DND-41 (cell line): ENCODE results near the gene KCNK3.

Experiments
- ATAC-seq: fragments of 200-7000 bp; cut with Tn5 transposase; 3 replicates; pipeline ENCODE4 v1.9.1; 2021; ENCODE audit warnings: low read depth; ENCODE audit not compliant: insufficient read depth
- DNase-seq: peaks from one replicate; pipeline ENCODE4 v3.0.0-alpha.2; 2020
- H2AFZ ChIP-seq: 2 replicates; pipeline ENCODE4 v1.6.0; 2012; ENCODE audit warnings: low read depth, low read length
- H3K27ac ChIP-seq: 2 replicates; pipeline ENCODE4 v1.5.1; 2012; ENCODE audit warnings: low read length, inconsistent platforms
- H3K27me3 ChIP-seq: fragments of 200-600 bp; sonication (generic); 2 replicates; pipeline ENCODE4 v1.6.0; 2012; ENCODE audit warnings: low read length, mild to moderate bottlenecking, inconsistent platforms; ENCODE audit not compliant: insufficient read depth, poor library complexity
- H3K36me3 ChIP-seq: 2 replicates; pipeline ENCODE4 v1.5.1; 2012; ENCODE audit warnings: low read length, inconsistent platforms; ENCODE audit not compliant: insufficient read depth
- H3K4me1 ChIP-seq: 2 replicates; pipeline ENCODE4 v1.5.1; 2012; ENCODE audit warnings: mild to moderate bottlenecking, low read length; ENCODE audit not compliant: insufficient read depth
- H3K4me2 ChIP-seq: 2 replicates; pipeline ENCODE4 v1.6.0; 2012; ENCODE audit warnings: mild to moderate bottlenecking, moderate library complexity, low read length, inconsistent platforms; ENCODE audit not compliant: insufficient read depth
- H3K4me3 ChIP-seq, 2 experiments: fragments of 200-600 bp in 1 of 2; shearing (Covaris generic) in 1 of 2; 2 replicates each; pipeline ENCODE4 v1.5.1; 2012 to 2016; ENCODE audit warnings: inconsistent platforms in 2 of 2, low read length in 2 of 2, mild to moderate bottlenecking in 2 of 2, low read depth in 1 of 2, moderate library complexity in 1 of 2
- H3K79me2 ChIP-seq: 2 replicates; pipeline ENCODE4 v1.6.0; 2012; ENCODE audit warnings: low read length, inconsistent platforms; ENCODE audit not compliant: insufficient read depth
- H3K9ac ChIP-seq: 2 replicates; pipeline ENCODE4 v1.6.0; 2012; ENCODE audit warnings: low read depth, mild to moderate bottlenecking, inconsistent platforms, low read length, moderate library complexity
- H3K9me3 ChIP-seq: 2 replicates; pipeline ENCODE4 v1.5.1; 2012; ENCODE audit warnings: low read length, moderate library complexity, mild to moderate bottlenecking, inconsistent platforms; ENCODE audit not compliant: insufficient read depth, severe bottlenecking
- H4K20me1 ChIP-seq: 2 replicates; pipeline ENCODE4 v1.6.0; 2012; ENCODE audit warnings: low read length; ENCODE audit not compliant: insufficient read depth
- EZH2 ChIP-seq: IDR thresholded peaks from 3 replicates; pipeline ENCODE4 v1.6.1; 2012; ENCODE audit warnings: borderline replicate concordance, low read depth, mild to moderate bottlenecking, moderate library complexity, low read length, inconsistent platforms; ENCODE audit not compliant: severe bottlenecking
- TF ChIP-seq, protein P1 (sequence below): IDR thresholded peaks from 2 replicates; pipeline ENCODE4 v1.5.1; 2012; ENCODE audit warnings: borderline replicate concordance, low read length, moderate library complexity, mild to moderate bottlenecking; ENCODE audit not compliant: poor library complexity, severe bottlenecking; ENCODE audit errors: extremely low read depth

The KCNK3 gene

DNA sequence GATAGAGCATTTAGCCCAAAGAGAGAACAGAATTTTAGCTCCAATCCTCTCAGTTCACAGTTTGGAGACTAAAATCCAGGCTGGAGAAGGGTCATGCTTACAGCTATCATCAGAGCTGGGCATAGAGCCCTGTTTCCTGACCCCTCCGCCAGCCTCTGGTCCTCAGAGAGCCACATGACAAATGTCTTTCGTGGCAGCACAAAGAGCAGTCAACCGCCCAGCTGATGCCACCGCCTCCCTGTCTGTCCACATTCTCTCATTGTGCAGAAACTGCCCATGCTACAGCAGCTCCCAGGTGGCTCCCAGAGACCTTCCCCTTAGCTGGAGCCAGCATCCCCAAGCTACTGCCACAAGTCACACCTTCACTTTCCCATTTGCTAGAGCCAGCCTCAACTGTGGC is 7.6 kb downstream of the KCNK3 start:
- Histone ChIP-seq H3K4me1 (no peaks in the 10 kb centered on the region), H3K27ac (no peak overlapping the region), H3K27me3 (peaks cover 17% of the 10 kb centered on the region), H3K36me3 (no peaks in the 10 kb centered on the region), H3K9ac (no peak overlapping the region), H3K79me2 (no peaks in the 10 kb centered on the region), H2AFZ (no peak overlapping the region), H3K9me3 (no peaks in the 10 kb centered on the region), H4K20me1 (no peaks in the 10 kb centered on the region), H3K4me3 (no peak overlapping the region), H3K4me2 (no peak overlapping the region)
- TF ChIP-seq, protein P1, sequence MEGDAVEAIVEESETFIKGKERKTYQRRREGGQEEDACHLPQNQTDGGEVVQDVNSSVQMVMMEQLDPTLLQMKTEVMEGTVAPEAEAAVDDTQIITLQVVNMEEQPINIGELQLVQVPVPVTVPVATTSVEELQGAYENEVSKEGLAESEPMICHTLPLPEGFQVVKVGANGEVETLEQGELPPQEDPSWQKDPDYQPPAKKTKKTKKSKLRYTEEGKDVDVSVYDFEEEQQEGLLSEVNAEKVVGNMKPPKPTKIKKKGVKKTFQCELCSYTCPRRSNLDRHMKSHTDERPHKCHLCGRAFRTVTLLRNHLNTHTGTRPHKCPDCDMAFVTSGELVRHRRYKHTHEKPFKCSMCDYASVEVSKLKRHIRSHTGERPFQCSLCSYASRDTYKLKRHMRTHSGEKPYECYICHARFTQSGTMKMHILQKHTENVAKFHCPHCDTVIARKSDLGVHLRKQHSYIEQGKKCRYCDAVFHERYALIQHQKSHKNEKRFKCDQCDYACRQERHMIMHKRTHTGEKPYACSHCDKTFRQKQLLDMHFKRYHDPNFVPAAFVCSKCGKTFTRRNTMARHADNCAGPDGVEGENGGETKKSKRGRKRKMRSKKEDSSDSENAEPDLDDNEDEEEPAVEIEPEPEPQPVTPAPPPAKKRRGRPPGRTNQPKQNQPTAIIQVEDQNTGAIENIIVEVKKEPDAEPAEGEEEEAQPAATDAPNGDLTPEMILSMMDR: no peak
- TF ChIP-seq EZH2: no peak
- ATAC-seq (no peak), DNase-seq (no peak)

DNA sequence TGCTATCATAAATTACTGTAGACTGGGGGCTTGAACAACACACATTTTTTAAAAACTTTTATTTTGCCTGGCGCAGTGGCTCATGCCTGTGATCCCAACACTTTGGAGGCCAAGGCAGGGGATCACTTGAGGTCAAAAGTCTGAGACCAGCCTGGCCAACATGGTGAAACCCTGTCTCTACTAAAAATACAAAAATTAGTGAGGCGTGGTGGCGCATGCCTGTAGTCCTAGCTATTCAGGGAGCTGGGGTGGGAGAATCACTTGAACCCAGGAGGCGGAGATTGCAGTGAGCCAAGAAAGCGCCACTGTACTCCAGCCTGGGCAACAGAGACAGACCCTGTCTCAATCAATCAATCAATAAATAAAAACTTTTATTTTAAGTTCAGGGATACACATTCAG is 9.1 kb downstream of the KCNK3 start:
- no peaks in the 10 kb centered on the region for H3K36me3 ChIP-seq
- no peak overlapping the region for H2AFZ ChIP-seq
- no peaks in the 10 kb centered on the region for H3K79me2 ChIP-seq
- H3K9me3 ChIP-seq: no peaks in the 10 kb centered on the region
- no peaks in the 10 kb centered on the region for H3K4me1 ChIP-seq
- no peak overlapping the region for H3K9ac ChIP-seq
- H3K4me3 ChIP-seq: no peak overlapping the region
- H3K27ac ChIP-seq: no peak overlapping the region
- TF ChIP-seq, protein P1: no peak
- no peak for TF ChIP-seq EZH2
- DNase-seq: no peak
- no peak overlapping the region for H3K4me2 ChIP-seq
- H3K27me3 ChIP-seq: peaks cover 8% of the 10 kb centered on the region
- no peak for ATAC-seq
- H4K20me1 ChIP-seq: no peaks in the 10 kb centered on the region

DNA sequence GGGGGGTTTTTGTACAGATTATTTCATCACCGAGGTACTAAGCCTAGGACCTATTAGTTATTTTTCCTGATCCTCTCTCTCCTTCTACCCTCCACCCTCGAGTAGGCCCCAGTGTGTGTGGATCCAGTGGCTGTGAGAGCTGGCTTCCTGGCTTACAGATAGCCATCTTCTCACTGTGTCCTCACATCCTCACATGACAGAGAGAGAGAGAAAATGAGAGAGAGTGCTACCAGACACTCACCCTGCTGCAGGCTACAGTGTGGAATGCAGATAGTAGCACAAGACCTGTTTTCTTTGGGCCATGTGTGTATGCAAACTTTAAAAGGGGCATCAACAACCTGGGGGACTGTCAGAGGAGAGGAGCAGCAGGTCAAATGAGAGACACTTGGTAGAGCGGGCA is 9.5 kb downstream of the KCNK3 start:
- H3K27me3 ChIP-seq: peaks cover 9% of the 10 kb centered on the region
- DNase-seq: no peak
- TF ChIP-seq EZH2: no peak
- TF ChIP-seq, protein P1: no peak

DNA sequence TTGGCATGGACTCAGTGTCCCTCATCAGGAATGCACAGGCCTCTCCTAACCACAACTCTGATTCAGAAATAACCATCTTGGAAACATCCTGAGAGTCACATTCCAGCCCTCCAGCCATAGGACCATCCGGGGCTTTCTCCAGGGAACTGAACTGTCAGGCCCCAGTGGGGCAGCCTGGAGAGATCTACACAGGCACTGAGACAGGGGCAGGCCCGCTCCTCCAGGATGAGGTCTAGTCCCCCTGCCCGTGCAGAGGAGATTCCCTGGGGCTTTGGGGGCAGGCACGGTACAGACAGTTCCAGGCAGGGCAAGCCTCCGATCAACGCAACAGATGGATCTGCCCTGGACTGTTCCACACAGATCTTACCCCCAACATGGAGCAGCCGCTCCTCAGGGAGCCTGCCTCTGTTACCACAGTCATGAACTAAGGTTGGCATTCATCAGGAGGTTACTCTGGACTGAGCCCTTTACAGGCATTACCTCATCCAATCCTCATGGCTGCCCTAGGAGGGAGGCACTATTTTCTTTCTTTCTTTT is 12.0 kb downstream of the KCNK3 start:
- no peaks in the 10 kb centered on the region for H3K79me2 ChIP-seq
- H3K9me3 ChIP-seq: no peaks in the 10 kb centered on the region
- H3K36me3 ChIP-seq: no peaks in the 10 kb centered on the region
- H4K20me1 ChIP-seq: no peaks in the 10 kb centered on the region
- no peaks in the 10 kb centered on the region for H3K4me1 ChIP-seq
- ATAC-seq: no peak
- no peak overlapping the region for H2AFZ ChIP-seq
- H3K4me3 ChIP-seq: no peak overlapping the region
- H3K4me2 ChIP-seq: no peak overlapping the region
- H3K27me3 ChIP-seq: peaks cover 14% of the 10 kb centered on the region
- TF ChIP-seq, protein P1: no peak
- TF ChIP-seq EZH2: no peak
- H3K9ac ChIP-seq: no peak overlapping the region
- DNase-seq: no peak
- no peak overlapping the region for H3K27ac ChIP-seq

More for the DNA sequence above, 9.5 kb downstream of the KCNK3 start:
- no peak for ATAC-seq
- H3K79me2 ChIP-seq: no peaks in the 10 kb centered on the region
- H2AFZ ChIP-seq: no peak overlapping the region
- no peak overlapping the region for H3K4me2 ChIP-seq
- no peaks in the 10 kb centered on the region for H3K36me3 ChIP-seq
- no peak overlapping the region for H3K9ac ChIP-seq
- no peaks in the 10 kb centered on the region for H3K4me1 ChIP-seq
- H4K20me1 ChIP-seq: no peaks in the 10 kb centered on the region
- no peak overlapping the region for H3K4me3 ChIP-seq
- no peak overlapping the region for H3K27ac ChIP-seq
- H3K9me3 ChIP-seq: no peaks in the 10 kb centered on the region
